Measurements from ENCODE around the gene FER.
"Not testable (repeated sequence)": the region's sequence is repeated elsewhere in the genome, so short reads cannot be mapped to it uniquely, and the experiment has no call there.

FER gene

GRCh38 chr5:108747774-108748400 is at the start of gene FER:
FER (plus strand) TSS chr5:108747897; CDS start chr5:108798183, 50,286 bp downstream.
- DNase-seq = no peak

- DNase-seq = not testable (repeated sequence)
Observed at GRCh38 chr5:108700388-108700787, 47.3 kb upstream of the FER start.

GRCh38 chr5:108700930-108701329 is 46.8 kb upstream of the FER start:
- no peak for DNase-seq

GRCh38 chr5:108702546-108702945 is 45.2 kb upstream of the FER start:
- DNase-seq = no peak

GRCh38 chr5:108703313-108703712 is 44.4 kb upstream of the FER start:
- DNase-seq = no peak

- DNase-seq = no peak
Observed at GRCh38 chr5:108707141-108707540, 40.6 kb upstream of the FER start.

- DNase-seq = no peak
Observed at GRCh38 chr5:108711898-108712297, 35.8 kb upstream of the FER start.

GRCh38 chr5:108715408-108715807 is 32.3 kb upstream of the FER start:
- no peak for DNase-seq

- DNase-seq = no peak
Observed at GRCh38 chr5:108720391-108720790, 27.3 kb upstream of the FER start.

GRCh38 chr5:108726446-108727235 is 21.1 kb upstream of the FER start:
- no peak for DNase-seq

GRCh38 chr5:108727236-108727650 is 20.5 kb upstream of the FER start:
- no peak for DNase-seq

GRCh38 chr5:108727651-108728565 is 19.8 kb upstream of the FER start:
- peak; percentile 82 for DNase-seq

GRCh38 chr5:108728566-108729241 is 19.0 kb upstream of the FER start:
- no peak for DNase-seq

GRCh38 chr5:108729242-108729615 is 18.5 kb upstream of the FER start:
- DNase-seq = no peak

GRCh38 chr5:108730617-108731340 is 16.9 kb upstream of the FER start:
- DNase-seq = no peak

- DNase-seq = no peak
Observed at GRCh38 chr5:108735790-108736189, 11.9 kb upstream of the FER start.

- no peak for DNase-seq
Observed at GRCh38 chr5:108736855-108737254, 10.8 kb upstream of the FER start.

GRCh38 chr5:108739376-108739775 is 8.3 kb upstream of the FER start:
- DNase-seq = no peak

GRCh38 chr5:108739906-108740305 is 7.8 kb upstream of the FER start:
- DNase-seq = no peak

- DNase-seq = no peak
Observed at GRCh38 chr5:108743319-108743718, 4.4 kb upstream of the FER start.

- no peak for DNase-seq
Observed at GRCh38 chr5:108743846-108744245, 3.9 kb upstream of the FER start.

- no peak for DNase-seq
Observed at GRCh38 chr5:108747111-108747773, 455 bp upstream of the FER start.

Data from T1000 (cell line).